ENCODE results near the gene B4GAT1. TPM values are rescaled to one million over a fixed set of nuclear protein-coding genes. Genes with fewer than 3 reads are reported as not detected.

Gene B4GAT1
- total RNA-seq, 1 donor from 2014 or later = 31.0 TPM

GRCh38 chr11:66341502-66342126 lies 5.8 kb downstream of the B4GAT1 start:
- no peak overlapping the region for H3K27ac Mint-ChIP-seq (ENCODE audit: unreplicated experiment)
- H3K27me3 Mint-ChIP-seq (ENCODE audit: unreplicated experiment) = no peaks in the 10 kb centered on the region
- H3K4me3 Mint-ChIP-seq (ENCODE audit: unreplicated experiment) = no peak overlapping the region
- no peak for TF ChIP-seq CTCF (IDR thresholded peaks at IDR 0.05)
- no peak for DNase-seq (ENCODE audit: extremely low spot score, unreplicated experiment)
- H3K36me3 Mint-ChIP-seq (ENCODE audit: unreplicated experiment) = peaks cover 10% of the 10 kb centered on the region
- peaks cover 57% of the 10 kb centered on the region for H3K4me1 Mint-ChIP-seq (ENCODE audit: unreplicated experiment)
- H3K9me3 Mint-ChIP-seq (ENCODE audit: unreplicated experiment) = no peaks in the 10 kb centered on the region

- no peak overlapping the region for H3K27ac Mint-ChIP-seq (ENCODE audit: unreplicated experiment)
- H3K36me3 Mint-ChIP-seq (ENCODE audit: unreplicated experiment) = peaks cover 10% of the 10 kb centered on the region
- H3K4me3 Mint-ChIP-seq (ENCODE audit: unreplicated experiment) = no peak overlapping the region
- H3K4me1 Mint-ChIP-seq (ENCODE audit: unreplicated experiment) = peaks cover 55% of the 10 kb centered on the region
- no peak for TF ChIP-seq CTCF (IDR thresholded peaks at IDR 0.05)
- no peaks in the 10 kb centered on the region for H3K27me3 Mint-ChIP-seq (ENCODE audit: unreplicated experiment)
- no peaks in the 10 kb centered on the region for H3K9me3 Mint-ChIP-seq (ENCODE audit: unreplicated experiment)
- no peak for DNase-seq (ENCODE audit: extremely low spot score, unreplicated experiment)
Measured at GRCh38 chr11:66340596-66341501, 6.6 kb downstream of the B4GAT1 start.

GRCh38 chr11:66339686-66340483 lies 7.5 kb downstream of the B4GAT1 start:
- H3K4me1 Mint-ChIP-seq (ENCODE audit: unreplicated experiment) = peaks cover 53% of the 10 kb centered on the region

GRCh38 chr11:66339162-66339675 lies 8.2 kb downstream of the B4GAT1 start:
- H3K4me3 Mint-ChIP-seq (ENCODE audit: unreplicated experiment) = no peak overlapping the region
- DNase-seq (ENCODE audit: extremely low spot score, unreplicated experiment) = no peak
- H3K4me1 Mint-ChIP-seq (ENCODE audit: unreplicated experiment) = peaks cover 48% of the 10 kb centered on the region
- H3K27me3 Mint-ChIP-seq (ENCODE audit: unreplicated experiment) = no peaks in the 10 kb centered on the region
- H3K9me3 Mint-ChIP-seq (ENCODE audit: unreplicated experiment) = no peaks in the 10 kb centered on the region
- peaks cover 10% of the 10 kb centered on the region for H3K36me3 Mint-ChIP-seq (ENCODE audit: unreplicated experiment)
- peak overlapping the region; percentile 100 for H3K27ac Mint-ChIP-seq (ENCODE audit: unreplicated experiment)
- no peak for TF ChIP-seq CTCF (IDR thresholded peaks at IDR 0.05)

More at GRCh38 chr11:66339686-66340483, 7.5 kb downstream of the B4GAT1 start:
- Mint-ChIP-seq H3K27me3 (ENCODE audit: unreplicated experiment) (no peaks in the 10 kb centered on the region), H3K9me3 (ENCODE audit: unreplicated experiment) (no peaks in the 10 kb centered on the region), H3K36me3 (ENCODE audit: unreplicated experiment) (peaks cover 10% of the 10 kb centered on the region), H3K4me3 (ENCODE audit: unreplicated experiment) (no peak overlapping the region), H3K27ac (ENCODE audit: unreplicated experiment) (no peak overlapping the region)
- no peak for TF ChIP-seq CTCF (IDR thresholded peaks at IDR 0.05)
- DNase-seq (ENCODE audit: extremely low spot score, unreplicated experiment) = no peak
